PC-3 (cell line): Measurements from ENCODE around the gene LRRC51.

ENCODE experiments used
- CTCF ChIP-seq: fragments of 300-600 bp; sonication (generic); conservative IDR thresholded peaks from 2 replicates; pipeline ENCODE4 v1.5.1; 2017; ENCODE audit warnings: antibody characterized with exemption, low read depth, mild to moderate bottlenecking, low read length
- EZH2phosphoT487 ChIP-seq: fragments of 300-600 bp; sonication (generic); IDR thresholded peaks from 2 replicates; pipeline ENCODE4 v1.6.1; 2018; ENCODE audit warnings: mild to moderate bottlenecking, antibody characterized with exemption, low read length, borderline replicate concordance

- TF ChIP-seq EZH2phosphoT487: no peak
- TF ChIP-seq CTCF: no peak
Observed at GRCh38 chr11:72075756-72076155, 4.9 kb upstream of the LRRC51 start.
